Activated CD8-positive, alpha-beta T cell treated with anti-CD3 and anti-CD28 coated beads, Interleukin-2, amount 10 ng/mL, durations not matched to agents 7 days and 5 days (primary cell): ENCODE results near the gene LRRC45. TPM values are rescaled to one million over a fixed set of nuclear protein-coding genes. Genes with fewer than 3 reads are reported as not detected.

Experiments
- ATAC-seq: fragments of 150-1000 bp; cut with Tn5 transposase; one replicate; pipeline ENCODE4 v1.10.0; 2021; ENCODE audit warnings: moderate library complexity
- CTCF ChIA-PET: fragments of 350-600 bp; sonication (Branson Sonifier 250); formaldehyde crosslinking; loops from one replicate; lab custom pipeline; 2021; ENCODE audit warnings: antibody characterized with exemption; lab: Charles Lee
- POLR2A ChIA-PET: fragments of 350-600 bp; sonication (Branson Sonifier 250); formaldehyde crosslinking; loops from one replicate; lab custom pipeline; 2021; ENCODE audit warnings: antibody characterized with exemption; lab: Charles Lee
- DNase-seq: peaks from one replicate; pipeline ENCODE4 v3.0.0-alpha.2; 2020
- H3K27ac Mint-ChIP-seq: one replicate; pipeline ENCODE4 v1.8.0; 2021; ENCODE audit warnings: mild to moderate bottlenecking, mixed read lengths
- H3K27me3 Mint-ChIP-seq: one replicate; pipeline ENCODE4 v1.8.0; 2021; ENCODE audit warnings: low read depth, mixed read lengths
- H3K36me3 Mint-ChIP-seq: one replicate; pipeline ENCODE4 v1.8.0; 2021; ENCODE audit warnings: low read depth, mixed read lengths
- H3K4me1 Mint-ChIP-seq: one replicate; pipeline ENCODE4 v1.8.0; 2021; ENCODE audit warnings: low read depth, mixed read lengths
- H3K4me3 Mint-ChIP-seq: one replicate; pipeline ENCODE4 v1.8.0; 2021; ENCODE audit warnings: mild to moderate bottlenecking, mixed read lengths
- H3K9me3 Mint-ChIP-seq: one replicate; pipeline ENCODE4 v1.8.0; 2022; ENCODE audit warnings: mixed read lengths; ENCODE audit not compliant: insufficient read depth
- total RNA-seq, 2 experiments: library from RNA; stranded (reverse); gene quantifications; one replicate each; pipeline ENCODE4 v1.2.3, GENCODE V29; 2021

LRRC45 gene
- total RNA-seq, 2 experiments from 2014 or later: 58.3 to 58.9 TPM

- CTCF ChIA-PET: interaction anchor here (1.0 kb wide), 2 partner anchors 8 to 26 kb away, joined by 3 read pairs; partner anchors contain the start of gene DCXR
These were observed 11.4 kb upstream of the LRRC45 start for GRCh38 chr17:82011617-82012187.

GRCh38 chr17:82012261-82012639, 10.9 kb upstream of the LRRC45 start:
- DNase-seq (no peak), ATAC-seq (no peak)
- Mint-ChIP-seq H3K4me1 (peaks cover 9% of the 10 kb centered on the region), H3K36me3 (no peaks in the 10 kb centered on the region), H3K4me3 (no peak overlapping the region), H3K9me3 (no peaks in the 10 kb centered on the region), H3K27me3 (no peaks in the 10 kb centered on the region), H3K27ac (no peak overlapping the region)
- ChIA-PET POLR2A (no interaction called here), CTCF (interaction anchor here (1.7 kb wide), 1 partner anchor 53 kb away, joined by 5 read pairs; no protein-coding TSS in a partner anchor)

More at GRCh38 chr17:82011617-82012187, 11.4 kb upstream of the LRRC45 start:
- Mint-ChIP-seq H3K27ac (no peak overlapping the region), H3K27me3 (no peaks in the 10 kb centered on the region), H3K36me3 (no peaks in the 10 kb centered on the region), H3K9me3 (no peaks in the 10 kb centered on the region), H3K4me3 (no peak overlapping the region), H3K4me1 (peaks cover 9% of the 10 kb centered on the region)
- DNase-seq (no peak), ATAC-seq (no peak)
- POLR2A ChIA-PET: interaction anchor here (1.6 kb wide), 1 partner anchor 10 kb away, joined by 3 read pairs; no protein-coding TSS in a partner anchor

GRCh38 chr17:82012640-82013295, 10.3 kb upstream of the LRRC45 start:
- POLR2A ChIA-PET: no interaction called here
- H3K27me3 Mint-ChIP-seq: no peaks in the 10 kb centered on the region
- ATAC-seq (no peak), DNase-seq (no peak)
- no peak overlapping the region for H3K27ac Mint-ChIP-seq
- peaks cover 9% of the 10 kb centered on the region for H3K4me1 Mint-ChIP-seq
- CTCF ChIA-PET: interaction anchor here (1.7 kb wide), 1 partner anchor 53 kb away, joined by 5 read pairs; no protein-coding TSS in a partner anchor
- H3K9me3 Mint-ChIP-seq: no peaks in the 10 kb centered on the region
- no peak overlapping the region for H3K4me3 Mint-ChIP-seq
- H3K36me3 Mint-ChIP-seq: no peaks in the 10 kb centered on the region

DNA sequence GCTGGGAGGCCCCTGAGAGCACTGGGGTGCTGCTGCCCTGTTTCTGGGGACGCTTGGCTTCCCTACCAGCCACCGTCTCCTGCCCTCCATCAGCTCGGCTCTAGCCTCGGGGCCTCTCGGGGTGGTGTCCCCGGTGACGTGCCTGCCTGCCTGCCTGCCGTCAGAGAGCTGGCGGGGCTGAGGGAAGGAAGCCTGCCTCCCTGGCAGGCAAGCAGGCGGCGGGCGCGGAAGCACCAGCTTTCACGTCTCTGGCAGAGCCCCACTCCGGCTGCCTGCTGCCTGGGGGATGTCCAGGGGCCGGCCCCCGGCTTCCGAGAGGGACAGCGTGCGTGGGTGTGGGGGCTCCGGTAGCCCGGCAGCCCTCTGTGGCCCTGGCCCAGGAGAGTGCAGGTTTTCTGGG, 9.8 kb upstream of the LRRC45 start:
- H3K4me3 Mint-ChIP-seq: no peak overlapping the region
- no peaks in the 10 kb centered on the region for H3K9me3 Mint-ChIP-seq
- H3K36me3 Mint-ChIP-seq: no peaks in the 10 kb centered on the region
- peaks cover 7% of the 10 kb centered on the region for H3K4me1 Mint-ChIP-seq
- POLR2A ChIA-PET: no interaction called here
- DNase-seq (no peak), ATAC-seq (no peak)
- no peaks in the 10 kb centered on the region for H3K27me3 Mint-ChIP-seq
- CTCF ChIA-PET: interaction anchor here (1.7 kb wide), 1 partner anchor 54 kb away, joined by 5 read pairs; no protein-coding TSS in a partner anchor
- no peak overlapping the region for H3K27ac Mint-ChIP-seq

DNA sequence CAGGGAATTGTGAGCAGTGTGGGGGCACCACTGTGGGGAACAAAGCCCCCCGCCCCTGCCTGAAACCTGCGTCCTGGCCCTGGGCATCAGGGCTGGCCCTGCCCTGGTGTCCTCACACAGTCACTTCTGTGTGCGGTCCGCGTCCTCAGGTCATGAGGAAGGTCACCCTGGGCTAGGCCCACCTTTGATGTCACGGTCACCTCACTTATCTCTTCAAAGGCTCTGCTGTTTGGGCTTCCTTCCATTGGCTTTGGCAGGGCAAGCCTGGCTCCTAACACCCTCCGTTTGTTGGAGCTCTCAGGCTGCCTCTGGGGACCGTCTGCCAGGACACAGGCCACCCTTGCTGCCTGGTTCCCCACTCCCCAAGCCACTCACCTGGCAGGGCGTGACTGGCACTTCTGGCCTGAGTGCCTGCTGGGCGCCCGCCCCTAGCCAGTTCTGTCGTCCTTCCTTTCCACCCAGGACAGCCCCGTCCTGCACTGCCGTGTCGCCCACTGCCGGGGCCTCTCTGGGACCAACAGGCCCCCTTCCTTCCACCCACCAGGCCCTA, 9.3 kb upstream of the LRRC45 start:
- ChIA-PET POLR2A (no interaction called here), CTCF (interaction anchor here (1.7 kb wide), 1 partner anchor 54 kb away, joined by 5 read pairs; no protein-coding TSS in a partner anchor)
- Mint-ChIP-seq H3K27me3 (no peaks in the 10 kb centered on the region), H3K9me3 (no peaks in the 10 kb centered on the region), H3K36me3 (peaks cover 5% of the 10 kb centered on the region), H3K4me3 (no peak overlapping the region), H3K4me1 (peaks cover 7% of the 10 kb centered on the region), H3K27ac (no peak overlapping the region)
- ATAC-seq (no peak), DNase-seq (no peak)

DNA sequence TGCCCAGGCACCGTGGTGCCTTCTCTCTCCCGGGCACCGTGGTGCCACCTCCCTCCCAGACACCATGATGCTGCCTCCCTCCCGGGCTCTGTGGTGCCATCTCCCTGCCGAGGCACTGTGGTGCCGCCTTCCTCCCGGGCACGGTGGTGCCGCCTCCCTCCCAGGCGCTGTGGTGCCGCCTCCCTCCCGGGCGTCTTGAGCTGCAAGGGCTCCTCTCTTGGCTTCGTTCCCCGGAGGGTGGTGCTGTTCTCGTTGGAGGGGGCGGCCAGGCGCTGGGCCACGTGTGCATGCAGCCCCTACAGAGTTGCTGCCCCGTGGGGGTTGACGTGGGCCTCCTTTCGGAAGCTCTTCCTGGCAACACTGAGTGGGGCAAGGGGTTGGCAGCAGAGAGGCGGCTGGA, 8.7 kb upstream of the LRRC45 start:
- Mint-ChIP-seq H3K4me3 (no peak overlapping the region), H3K36me3 (peaks cover 7% of the 10 kb centered on the region), H3K9me3 (no peaks in the 10 kb centered on the region), H3K27ac (no peak overlapping the region), H3K4me1 (peaks cover 4% of the 10 kb centered on the region), H3K27me3 (no peaks in the 10 kb centered on the region)
- no peak for ATAC-seq
- POLR2A ChIA-PET: no interaction called here
- no peak for DNase-seq
- CTCF ChIA-PET: no interaction called here

- no peaks in the 10 kb centered on the region for H3K9me3 Mint-ChIP-seq
- CTCF ChIA-PET: no interaction called here
- no peak for DNase-seq
- H3K36me3 Mint-ChIP-seq: peaks cover 7% of the 10 kb centered on the region
- no peak overlapping the region for H3K4me3 Mint-ChIP-seq
- H3K27me3 Mint-ChIP-seq: no peaks in the 10 kb centered on the region
- H3K27ac Mint-ChIP-seq: no peak overlapping the region
- POLR2A ChIA-PET: no interaction called here
- ATAC-seq: no peak
- no peaks in the 10 kb centered on the region for H3K4me1 Mint-ChIP-seq
These were observed 8.2 kb upstream of the LRRC45 start for GRCh38 chr17:82014971-82015310.

DNA sequence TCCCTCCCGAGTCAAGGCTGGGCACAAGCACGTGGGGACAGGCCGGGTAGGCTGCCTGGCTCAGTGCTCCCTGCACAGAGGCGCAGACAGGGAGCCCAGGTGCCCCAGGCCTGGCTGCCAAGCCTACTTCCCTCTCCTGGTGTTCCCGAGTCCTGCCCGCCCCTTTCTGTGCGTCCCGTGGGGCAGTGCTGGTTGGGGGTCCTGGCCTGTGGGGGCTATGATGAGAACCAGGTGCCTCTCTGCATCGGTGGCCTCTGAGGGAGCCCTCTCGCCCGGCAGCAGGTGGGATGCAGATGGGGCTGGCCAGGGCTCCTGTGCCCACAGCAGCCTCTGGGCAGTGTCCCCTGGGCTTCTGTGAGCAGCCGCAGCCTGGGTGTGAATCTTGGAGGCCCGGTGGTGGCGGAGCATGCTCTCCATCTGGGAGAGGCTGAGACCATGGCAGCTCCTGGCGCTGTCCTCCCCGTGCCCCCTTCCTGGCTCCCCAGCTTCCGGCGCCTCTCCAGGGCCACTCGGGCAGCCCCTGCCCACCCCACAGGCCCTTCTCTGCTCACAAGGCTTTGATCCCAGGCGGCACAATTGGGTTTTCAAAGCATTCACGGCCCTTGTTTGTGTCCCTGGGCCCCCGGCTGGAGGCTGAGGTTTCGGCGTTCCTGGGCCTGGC, 7.7 kb upstream of the LRRC45 start:
- Mint-ChIP-seq H3K36me3 (peaks cover 7% of the 10 kb centered on the region), H3K4me3 (no peak overlapping the region), H3K27me3 (no peaks in the 10 kb centered on the region), H3K27ac (no peak overlapping the region), H3K4me1 (peaks cover 2% of the 10 kb centered on the region), H3K9me3 (no peaks in the 10 kb centered on the region)
- POLR2A ChIA-PET: interaction anchor here (1.0 kb wide), 1 partner anchor 123 kb away, joined by 3 read pairs; no protein-coding TSS in a partner anchor
- no peak for DNase-seq
- ATAC-seq: no peak
- CTCF ChIA-PET: interaction anchor here (2.7 kb wide), 1 partner anchor 56 kb away, joined by 14 read pairs; no protein-coding TSS in a partner anchor

DNA sequence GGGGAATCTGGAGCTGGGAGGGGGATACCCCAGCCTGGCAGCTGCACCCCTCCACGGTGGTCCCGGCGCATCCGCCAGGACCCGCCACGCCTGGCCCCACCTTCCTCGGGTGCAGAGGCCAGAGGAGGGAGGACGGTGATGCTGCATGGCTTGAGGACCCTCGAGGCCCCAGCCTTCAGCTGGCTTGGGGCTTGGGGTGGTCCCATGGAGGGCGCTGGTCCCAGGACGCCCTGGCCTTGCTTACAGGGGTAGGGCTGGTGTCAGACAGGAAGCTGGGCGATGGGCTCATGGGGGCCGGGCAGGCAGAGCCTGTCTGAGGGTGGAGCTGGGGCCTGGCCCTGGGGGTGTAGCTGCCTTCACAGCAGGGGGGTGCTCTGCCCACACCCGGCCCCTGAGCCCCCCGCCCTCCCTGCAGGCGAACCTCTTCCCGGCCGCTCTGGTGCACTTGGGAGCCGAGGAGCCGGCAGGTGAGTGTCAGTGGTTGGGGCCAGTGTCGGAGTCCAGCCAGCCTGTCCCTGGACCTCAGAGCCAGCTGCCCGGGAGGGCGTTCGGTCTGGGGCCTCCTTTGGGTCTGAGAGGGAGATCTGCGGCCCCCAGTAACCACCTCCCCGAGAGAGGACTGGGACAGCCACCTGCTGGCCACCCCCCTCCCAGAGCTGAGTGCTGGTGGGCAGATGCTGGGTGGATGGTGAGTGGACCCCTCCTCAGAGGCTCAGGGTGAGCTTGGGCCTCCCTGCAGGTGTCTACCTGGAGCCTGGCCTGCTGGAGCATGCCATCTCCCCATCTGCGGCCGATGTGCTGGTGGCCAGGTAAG, 6.8 kb upstream of the LRRC45 start:
- no peak overlapping the region for H3K27ac Mint-ChIP-seq
- no peak overlapping the region for H3K4me3 Mint-ChIP-seq
- DNase-seq: no peak
- peaks cover 7% of the 10 kb centered on the region for H3K4me1 Mint-ChIP-seq
- H3K27me3 Mint-ChIP-seq: no peaks in the 10 kb centered on the region
- ChIA-PET POLR2A (interaction anchor here (1.0 kb wide), 1 partner anchor 124 kb away, joined by 3 read pairs; no protein-coding TSS in a partner anchor), CTCF (interaction anchor here (2.7 kb wide), 1 partner anchor 57 kb away, joined by 14 read pairs; no protein-coding TSS in a partner anchor)
- ATAC-seq: no peak
- H3K36me3 Mint-ChIP-seq: peaks cover 7% of the 10 kb centered on the region
- H3K9me3 Mint-ChIP-seq: no peaks in the 10 kb centered on the region

DNA sequence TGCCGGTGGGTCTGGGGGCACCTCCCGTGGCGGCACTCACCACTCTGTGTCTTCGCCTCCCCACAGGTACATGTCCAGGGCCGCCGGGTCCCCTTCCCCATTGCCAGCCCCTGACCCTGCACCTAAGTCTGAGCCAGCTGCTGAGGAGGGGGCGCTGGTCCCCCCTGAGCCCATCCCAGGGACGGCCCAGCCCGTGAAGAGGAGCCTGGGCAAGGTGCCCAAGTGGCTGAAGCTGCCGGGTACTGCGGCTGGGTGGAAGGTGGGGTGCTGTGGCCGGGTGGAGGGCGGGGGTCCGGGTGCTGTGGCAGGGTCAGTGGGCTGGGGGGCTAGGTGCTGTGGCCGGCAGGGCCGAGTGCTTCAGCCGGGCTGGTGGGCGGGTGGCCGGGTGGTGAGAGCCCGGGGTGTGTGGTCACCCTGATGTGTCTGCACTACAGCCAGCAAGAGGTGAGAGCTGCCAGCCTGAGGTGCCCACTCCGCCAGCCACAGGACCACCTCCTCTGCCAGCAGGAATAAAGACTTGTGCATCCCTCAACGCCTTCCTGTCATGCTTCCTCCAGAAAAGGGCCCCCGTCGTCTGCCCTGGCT, 6.1 kb upstream of the LRRC45 start:
- CTCF ChIA-PET: interaction anchor here (2.7 kb wide), 1 partner anchor 57 kb away, joined by 14 read pairs; no protein-coding TSS in a partner anchor
- ATAC-seq: no peak
- H3K4me1 Mint-ChIP-seq: peaks cover 14% of the 10 kb centered on the region
- POLR2A ChIA-PET: interaction anchor here (1.0 kb wide), 1 partner anchor 125 kb away, joined by 3 read pairs; no protein-coding TSS in a partner anchor
- H3K36me3 Mint-ChIP-seq: peaks cover 9% of the 10 kb centered on the region
- no peaks in the 10 kb centered on the region for H3K27me3 Mint-ChIP-seq
- no peak overlapping the region for H3K27ac Mint-ChIP-seq
- no peak for DNase-seq
- no peak overlapping the region for H3K4me3 Mint-ChIP-seq
- H3K9me3 Mint-ChIP-seq: no peaks in the 10 kb centered on the region
